Measurements from ENCODE around the gene CUX1. TPM values are rescaled to one million over a fixed set of nuclear protein-coding genes. Genes with fewer than 3 reads are reported as not detected.

Gene CUX1
- total RNA-seq, 1 experiment from 2014 or later = 116 TPM

DNA sequence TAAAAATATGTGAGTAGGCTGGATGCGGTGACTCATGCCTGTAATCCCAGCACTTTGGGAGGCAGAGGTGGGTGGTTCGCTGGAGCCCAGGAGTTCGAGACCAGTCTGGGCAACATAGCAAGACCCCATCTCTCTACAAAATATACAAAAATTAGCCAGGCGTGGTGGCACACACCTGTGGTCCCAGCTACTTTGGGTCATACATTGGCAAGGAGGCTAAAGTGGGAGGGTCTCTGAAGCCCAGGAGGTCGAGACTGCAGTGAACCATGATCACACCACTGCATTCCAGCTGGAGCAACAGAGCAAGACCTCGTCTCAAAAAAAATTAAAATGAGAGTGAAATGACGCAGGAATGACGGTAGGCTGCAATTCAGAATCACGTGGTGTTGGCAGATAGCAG lies 404.5 kb downstream of the CUX1 start:
- peaks cover 65% of the 10 kb centered on the region for H3K36me3 Mint-ChIP-seq (ENCODE audit: insufficient read depth, unreplicated experiment)
- H3K27ac Mint-ChIP-seq (ENCODE audit: unreplicated experiment) = no peak overlapping the region
- H3K9me3 Mint-ChIP-seq (ENCODE audit: unreplicated experiment) = no peaks in the 10 kb centered on the region
- Histone ChIP-seq H3K4me3 (ENCODE audit: low read depth, low read length) (no peak overlapping the region), H3K9me3 (no peaks in the 10 kb centered on the region), H3K36me3 (ENCODE audit: control insufficient read depth, insufficient read depth, low read length) (no peaks in the 10 kb centered on the region; the same call in 1 of the 2 replicates), H3K4me1 (no peaks in the 10 kb centered on the region), H3K27me3 (replicated peaks; ENCODE audit: control insufficient read depth, insufficient read depth, low read length) (no peaks in the 10 kb centered on the region)
- ChIA-PET CTCF (no interaction called here), POLR2A (no interaction called here)
- TF ChIP-seq, protein P1, sequence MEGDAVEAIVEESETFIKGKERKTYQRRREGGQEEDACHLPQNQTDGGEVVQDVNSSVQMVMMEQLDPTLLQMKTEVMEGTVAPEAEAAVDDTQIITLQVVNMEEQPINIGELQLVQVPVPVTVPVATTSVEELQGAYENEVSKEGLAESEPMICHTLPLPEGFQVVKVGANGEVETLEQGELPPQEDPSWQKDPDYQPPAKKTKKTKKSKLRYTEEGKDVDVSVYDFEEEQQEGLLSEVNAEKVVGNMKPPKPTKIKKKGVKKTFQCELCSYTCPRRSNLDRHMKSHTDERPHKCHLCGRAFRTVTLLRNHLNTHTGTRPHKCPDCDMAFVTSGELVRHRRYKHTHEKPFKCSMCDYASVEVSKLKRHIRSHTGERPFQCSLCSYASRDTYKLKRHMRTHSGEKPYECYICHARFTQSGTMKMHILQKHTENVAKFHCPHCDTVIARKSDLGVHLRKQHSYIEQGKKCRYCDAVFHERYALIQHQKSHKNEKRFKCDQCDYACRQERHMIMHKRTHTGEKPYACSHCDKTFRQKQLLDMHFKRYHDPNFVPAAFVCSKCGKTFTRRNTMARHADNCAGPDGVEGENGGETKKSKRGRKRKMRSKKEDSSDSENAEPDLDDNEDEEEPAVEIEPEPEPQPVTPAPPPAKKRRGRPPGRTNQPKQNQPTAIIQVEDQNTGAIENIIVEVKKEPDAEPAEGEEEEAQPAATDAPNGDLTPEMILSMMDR (IDR thresholded peaks at IDR 0.05; ENCODE audit: insufficient read depth in 1 of 2, low read depth in 1 of 2, low read length in 1 of 2, severe bottlenecking in 1 of 2, unreplicated experiment in 1 of 2) = no peak
- intact Hi-C loops (cut with micrococcal nuclease; ENCODE audit: unreplicated experiment) = no loop called here
- no TSS peak for BruUV-seq (replicated peaks)
- no peaks in the 10 kb centered on the region for H3K4me1 Mint-ChIP-seq (ENCODE audit: low read depth, unreplicated experiment)
- H3K27me3 Mint-ChIP-seq (ENCODE audit: insufficient read depth, unreplicated experiment) = no peaks in the 10 kb centered on the region
- H3K4me3 Mint-ChIP-seq (ENCODE audit: unreplicated experiment) = no peak overlapping the region
- no peak for DNase-seq

DNA sequence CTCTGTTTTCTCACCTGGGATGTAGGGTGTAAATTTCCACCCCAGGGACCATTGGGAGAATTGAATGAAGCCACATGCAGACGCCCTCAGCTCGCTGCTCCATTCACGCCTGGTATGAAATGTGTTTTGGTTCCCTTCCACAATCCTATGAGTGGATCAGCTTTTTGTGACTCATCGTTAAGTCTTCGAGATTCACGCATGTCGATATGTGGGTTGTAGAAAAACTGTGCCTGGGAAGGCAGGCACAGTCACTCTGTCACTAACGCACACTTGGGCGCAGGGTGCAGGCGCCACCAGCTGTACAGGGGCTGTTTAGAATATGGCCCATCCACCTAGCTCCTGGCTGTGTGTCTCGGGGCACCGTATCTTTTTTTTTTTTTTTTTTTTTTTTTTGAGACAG lies 405.0 kb downstream of the CUX1 start:
- CTCF ChIA-PET = no interaction called here
- Mint-ChIP-seq H3K36me3 (ENCODE audit: insufficient read depth, unreplicated experiment) (peaks cover 65% of the 10 kb centered on the region), H3K9me3 (ENCODE audit: unreplicated experiment) (no peaks in the 10 kb centered on the region), H3K27ac (ENCODE audit: unreplicated experiment) (no peak overlapping the region), H3K4me3 (ENCODE audit: unreplicated experiment) (no peak overlapping the region), H3K27me3 (ENCODE audit: insufficient read depth, unreplicated experiment) (no peaks in the 10 kb centered on the region), H3K4me1 (ENCODE audit: low read depth, unreplicated experiment) (no peaks in the 10 kb centered on the region)
- Histone ChIP-seq H3K9me3 (no peaks in the 10 kb centered on the region), H3K27me3 (replicated peaks; ENCODE audit: control insufficient read depth, insufficient read depth, low read length) (no peaks in the 10 kb centered on the region), H3K4me1 (no peaks in the 10 kb centered on the region), H3K4me3 (ENCODE audit: low read depth, low read length) (no peak overlapping the region), H3K36me3 (ENCODE audit: control insufficient read depth, insufficient read depth, low read length) (no peaks in the 10 kb centered on the region; the same call in 1 of the 2 replicates)
- intact Hi-C loops (cut with micrococcal nuclease; ENCODE audit: unreplicated experiment) = no loop called here
- DNase-seq = no peak
- TF ChIP-seq, protein P1 (IDR thresholded peaks at IDR 0.05; ENCODE audit: insufficient read depth in 1 of 2, low read depth in 1 of 2, low read length in 1 of 2, severe bottlenecking in 1 of 2, unreplicated experiment in 1 of 2) = no peak
- BruUV-seq (replicated peaks) = no TSS peak
- POLR2A ChIA-PET = no interaction called here

DNA sequence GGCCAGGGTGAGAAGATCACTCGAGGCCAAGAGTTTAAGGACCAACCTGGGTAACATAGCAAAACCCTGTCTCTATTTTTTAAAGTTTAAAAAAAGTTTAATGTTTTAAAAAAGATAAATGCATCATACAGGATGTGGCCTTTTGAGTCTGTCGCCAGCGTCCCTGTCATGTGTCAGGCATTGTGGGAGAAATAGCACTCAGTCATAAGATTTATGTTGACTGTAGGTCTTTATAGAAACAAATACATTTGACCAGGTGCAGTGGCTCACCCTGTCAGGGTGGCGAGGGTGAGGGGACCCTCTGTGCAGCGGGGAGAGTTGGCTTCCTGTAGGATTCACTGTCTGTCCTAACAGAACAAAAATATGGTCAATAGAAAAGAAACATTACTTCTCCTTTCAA lies 405.8 kb downstream of the CUX1 start:
- H3K4me3 ChIP-seq (ENCODE audit: low read depth, low read length) = no peak overlapping the region
- DNase-seq = no peak
- TF ChIP-seq, protein P1 (IDR thresholded peaks at IDR 0.05; ENCODE audit: insufficient read depth in 1 of 2, low read depth in 1 of 2, low read length in 1 of 2, severe bottlenecking in 1 of 2, unreplicated experiment in 1 of 2) = no peak
- Mint-ChIP-seq H3K27me3 (ENCODE audit: insufficient read depth, unreplicated experiment) (no peaks in the 10 kb centered on the region), H3K27ac (ENCODE audit: unreplicated experiment) (no peak overlapping the region), H3K4me1 (ENCODE audit: low read depth, unreplicated experiment) (no peaks in the 10 kb centered on the region), H3K4me3 (ENCODE audit: unreplicated experiment) (no peak overlapping the region), H3K36me3 (ENCODE audit: insufficient read depth, unreplicated experiment) (peaks cover 65% of the 10 kb centered on the region), H3K9me3 (ENCODE audit: unreplicated experiment) (no peaks in the 10 kb centered on the region)
- ChIA-PET POLR2A (no interaction called here), CTCF (no interaction called here)
- BruUV-seq (replicated peaks) = no TSS peak
- intact Hi-C loops (cut with micrococcal nuclease; ENCODE audit: unreplicated experiment) = no loop called here
- H3K27me3 ChIP-seq (replicated peaks; ENCODE audit: control insufficient read depth, insufficient read depth, low read length) = no peaks in the 10 kb centered on the region
- H3K36me3 ChIP-seq (ENCODE audit: control insufficient read depth, insufficient read depth, low read length) = no peaks in the 10 kb centered on the region; the same call in 1 of the 2 replicates
- no peaks in the 10 kb centered on the region for H3K4me1 ChIP-seq
- no peaks in the 10 kb centered on the region for H3K9me3 ChIP-seq

All from Caco-2 (cell line).